Measurements from ENCODE around the gene KCTD10. TPM values are rescaled to one million over a fixed set of nuclear protein-coding genes. Genes with fewer than 3 reads are reported as not detected.

KCTD10 gene
- 100 to 1,000 TPM in 1 of 4 donors, 10 to 100 TPM in 3; 67.2 to 126 (median 79.5) TPM for total RNA-seq

- H3K4me3 ChIP-seq: peak within 1 kb of the TSS; percentile 60 to 88 (median 77)
- no peaks in the 10 kb centered on the region for H3K9me3 ChIP-seq
- intact Hi-C loops (cut with DNase I; ENCODE audit: low total_unique reads) (loop anchor here (5.0 kb wide), 1 partner anchor 50 kb away; no protein-coding TSS in a partner anchor), in situ Hi-C loops (cut with MboI; ENCODE audit: low pct_ligation_motif_present in 1 of 4, low pct_unique_long_range_greater_than_20kb in 1 of 4, low sequenced_read_pairs in 3 of 4) (no loop called here)
- DNase-seq: peak; percentile 92
- H3K4me1 ChIP-seq: peaks cover 10 to 39% (median 30%) of the 10 kb centered on the region in 4 donors
- H3K36me3 ChIP-seq: no peaks in the 10 kb centered on the region
- peak within 1 kb of the TSS; percentile 88 to 96 (median 95) for H3K27ac ChIP-seq
- peak; percentile 47 for TF ChIP-seq EP300 (IDR thresholded peaks at IDR 0.05; ENCODE audit: low read depth)
- peak; percentile 81 for TF ChIP-seq POLR2A (IDR thresholded peaks at IDR 0.05)
- peak; percentile 92 to 93 (median 92) for TF ChIP-seq POLR2AphosphoS5 (IDR thresholded peaks at IDR 0.05)
- peak in 4 of 5 experiments; percentile 9 to 64 (median 31) for TF ChIP-seq CTCF (IDR thresholded peaks at IDR 0.05)
- 0% methylated on average over 43 of the region's 54 CpGs; no CpG with 5 or more reads in 1 of the 2 donors for WGBS, 2 donors (ENCODE audit: low coverage in 1 of 2)
- H3K27me3 ChIP-seq: no peaks in the 10 kb centered on the region
Observed at GRCh38 chr12:109477185-109477962, at the start of gene KCTD10, which contains the start of gene UBE3B. Gene KCTD10, minus strand, starts transcription at chr12:109477300. Its CDS starts 38 bp downstream, at chr12:109477262. Gene UBE3B, plus strand, starts transcription at chr12:109477634. Its CDS starts 5,918 bp downstream, at chr12:109483552.

GRCh38 chr12:109525279-109525585 lies 48.1 kb upstream of the KCTD10 start:
- intact Hi-C loops (cut with DNase I; ENCODE audit: low total_unique reads): no loop called here
- no peak for TF ChIP-seq CTCF (IDR thresholded peaks at IDR 0.05)
- no peak for TF ChIP-seq POLR2A (IDR thresholded peaks at IDR 0.05)
- TF ChIP-seq POLR2AphosphoS5 (IDR thresholded peaks at IDR 0.05): no peak
- no peak for TF ChIP-seq EP300 (IDR thresholded peaks at IDR 0.05; ENCODE audit: low read depth)
- Histone ChIP-seq H3K36me3 (peaks cover 0 to 48% (median 3%) of the 10 kb centered on the region in 4 donors), H3K4me1 (no peaks in the 10 kb centered on the region), H3K27me3 (no peaks in the 10 kb centered on the region), H3K27ac (no peak overlapping the region), H3K4me3 (no peak overlapping the region), H3K9me3 (no peaks in the 10 kb centered on the region)
- in situ Hi-C loops (cut with MboI; ENCODE audit: low pct_ligation_motif_present in 1 of 4, low pct_unique_long_range_greater_than_20kb in 1 of 4, low sequenced_read_pairs in 3 of 4): no loop called here
- 81% methylated on average over 3 of the region's 3 CpGs; no CpG with 5 or more reads in 1 of the 2 donors for WGBS, 2 donors (ENCODE audit: low coverage in 1 of 2)
- no peak for DNase-seq

- intact Hi-C loops (cut with DNase I; ENCODE audit: low total_unique reads) (no loop called here), in situ Hi-C loops (cut with MboI; ENCODE audit: low pct_ligation_motif_present in 1 of 4, low pct_unique_long_range_greater_than_20kb in 1 of 4, low sequenced_read_pairs in 3 of 4) (no loop called here)
- peaks cover 0 to 42% (median under 1%) of the 10 kb centered on the region in 4 donors for H3K36me3 ChIP-seq
- no peak for TF ChIP-seq POLR2A (IDR thresholded peaks at IDR 0.05)
- TF ChIP-seq POLR2AphosphoS5 (IDR thresholded peaks at IDR 0.05): no peak
- no peak for TF ChIP-seq EP300 (IDR thresholded peaks at IDR 0.05; ENCODE audit: low read depth)
- no peak for TF ChIP-seq CTCF (IDR thresholded peaks at IDR 0.05)
- no peaks in the 10 kb centered on the region for H3K4me1 ChIP-seq
- no peak overlapping the region for H3K27ac ChIP-seq
- no peak for DNase-seq
- H3K4me3 ChIP-seq: no peak overlapping the region
- no peaks in the 10 kb centered on the region for H3K27me3 ChIP-seq
- H3K9me3 ChIP-seq: no peaks in the 10 kb centered on the region
- WGBS, 2 donors (ENCODE audit: low coverage in 1 of 2): 79 to 93% methylated on average over 8 to 26 of the region's 26 CpGs
Observed at GRCh38 chr12:109524466-109525278, 47.6 kb upstream of the KCTD10 start.

GRCh38 chr12:109523504-109523903 lies 46.4 kb upstream of the KCTD10 start:
- WGBS, 2 donors (ENCODE audit: low coverage in 1 of 2): 90% methylated on average over 5 of the region's 5 CpGs; no CpG with 5 or more reads in 1 of the 2 donors
- H3K27me3 ChIP-seq: no peaks in the 10 kb centered on the region
- H3K36me3 ChIP-seq: peaks cover 0 to 44% (median under 1%) of the 10 kb centered on the region in 4 donors
- in situ Hi-C loops (cut with MboI; ENCODE audit: low pct_ligation_motif_present in 1 of 4, low pct_unique_long_range_greater_than_20kb in 1 of 4, low sequenced_read_pairs in 3 of 4) (no loop called here), intact Hi-C loops (cut with DNase I; ENCODE audit: low total_unique reads) (no loop called here)
- no peak overlapping the region for H3K27ac ChIP-seq
- no peak overlapping the region for H3K4me3 ChIP-seq
- no peak for DNase-seq
- H3K4me1 ChIP-seq: no peaks in the 10 kb centered on the region
- no peaks in the 10 kb centered on the region for H3K9me3 ChIP-seq
- no peak for TF ChIP-seq EP300 (IDR thresholded peaks at IDR 0.05; ENCODE audit: low read depth)
- TF ChIP-seq CTCF (IDR thresholded peaks at IDR 0.05): no peak
- TF ChIP-seq POLR2AphosphoS5 (IDR thresholded peaks at IDR 0.05): no peak
- no peak for TF ChIP-seq POLR2A (IDR thresholded peaks at IDR 0.05)

Measured in transverse colon (tissue), 4 donors.